B cell (primary cell): ENCODE data around the gene REL. TPM values are rescaled to one million over a fixed set of nuclear protein-coding genes. Genes with fewer than 3 reads are reported as not detected.

Source experiments
- ATAC-seq: fragments of 200-7000 bp; cut with Tn5 transposase; one replicate; pipeline ENCODE4 v1.10.0; 2021; ENCODE audit warnings: low read depth, mild to moderate bottlenecking, moderate number of reproducible peaks, moderate library complexity
- CTCF ChIA-PET: fragments of 350-600 bp; sonication (Branson Sonifier 250); formaldehyde crosslinking; loops from one replicate; lab custom pipeline; 2021; ENCODE audit warnings: antibody characterized with exemption, inconsistent platforms; lab: Charles Lee
- POLR2A ChIA-PET: fragments of 350-600 bp; sonication (Branson Sonifier 250); formaldehyde crosslinking; loops from one replicate; lab custom pipeline; 2021; ENCODE audit warnings: antibody characterized with exemption; lab: Charles Lee
- DNase-seq: peaks from one replicate; pipeline ENCODE4 v3.0.0; 2013
- H2AFZ ChIP-seq: 2 replicates; pipeline ENCODE4 v1.6.1; 2012; ENCODE audit warnings: mild to moderate bottlenecking, low read depth, low read length; ENCODE audit not compliant: insufficient read depth, poor library complexity, severe bottlenecking
- H3K27ac ChIP-seq, 2 donors: 1 replicate in 1 of 2; 2 replicates in 1 of 2; pipeline ENCODE4 v1.5.1; 2012 to 2013; ENCODE audit warnings: low read length in 2 of 2, mild to moderate bottlenecking in 2 of 2, moderate library complexity in 1 of 2
- H3K27me3 ChIP-seq, 4 experiments: fragments of 200-600 bp in 1 of 4; sonication (generic) in 1 of 4; replicated peaks in 1 of 4; 1 replicate in 2 of 4; 2 replicates in 2 of 4; pipeline versions ENCODE4 v1.6.1 to v1.7.0; 2013 to 2016; ENCODE audit warnings: low read length in 3 of 4, mild to moderate bottlenecking in 2 of 4, mixed read lengths in 1 of 4, moderate library complexity in 1 of 4; ENCODE audit not compliant: insufficient read depth in 4 of 4, control insufficient read depth in 3 of 4; ENCODE audit errors: control extremely low read depth in 1 of 4
- H3K36me3 ChIP-seq, 2 experiments: replicated peaks in 1 of 2; 1 replicate in 1 of 2; 2 replicates in 1 of 2; pipeline versions ENCODE4 v1.6.1 to v1.7.1; 2013; ENCODE audit warnings: low read length in 1 of 2; ENCODE audit not compliant: insufficient read depth in 2 of 2, control insufficient read depth in 1 of 2; ENCODE audit errors: control extremely low read depth in 1 of 2, extremely low read depth in 1 of 2
- H3K4me1 ChIP-seq, 2 donors: fragments of 200-600 bp in 1 of 2; sonication (generic) in 1 of 2; 1 replicate in 1 of 2; 2 replicates in 1 of 2; pipeline versions ENCODE4 v1.5.1 to v1.6.1; 2013 to 2017; ENCODE audit warnings: low read length in 2 of 2; ENCODE audit not compliant: control insufficient read depth in 2 of 2, insufficient read depth in 2 of 2
- H3K4me2 ChIP-seq: replicated peaks from 2 replicates; pipeline ENCODE3; 2012; ENCODE audit warnings: mild to moderate bottlenecking, low read depth, low read length; ENCODE audit not compliant: poor library complexity, severe bottlenecking
- H3K4me3 ChIP-seq, 5 experiments: fragments of 200-600 bp in 1 of 5; sonication (generic) in 1 of 5; 1 replicate in 3 of 5; 2 replicates in 2 of 5; pipeline versions ENCODE4 v1.5.1 to v1.7.0; 2011 to 2016; ENCODE audit warnings: low read length in 4 of 5, mild to moderate bottlenecking in 4 of 5, low read depth in 2 of 5, control low read depth in 1 of 5, moderate library complexity in 1 of 5; ENCODE audit not compliant: insufficient read depth in 1 of 5; ENCODE audit errors: control extremely low read depth in 1 of 5, extremely low read depth in 1 of 5
- H3K79me2 ChIP-seq: fragments of 200-600 bp; sonication (generic); one replicate; pipeline ENCODE4 v1.6.0; 2016; ENCODE audit warnings: low read length; ENCODE audit not compliant: control insufficient read depth, insufficient read depth
- H3K9ac ChIP-seq: fragments of 200-600 bp; sonication (generic); 2 replicates; pipeline ENCODE4 v1.6.1; 2017; ENCODE audit warnings: mild to moderate bottlenecking, low read length, moderate library complexity
- H3K9me3 ChIP-seq, 3 donors: one replicate each; pipeline versions ENCODE4 v1.6.1 to v1.7.1; 2013; ENCODE audit warnings: low read length in 2 of 3; ENCODE audit not compliant: control insufficient read depth in 2 of 3, insufficient read depth in 1 of 3; ENCODE audit errors: control extremely low read depth in 1 of 3
- H4K20me1 ChIP-seq: 2 replicates; pipeline ENCODE4 v1.6.0; 2012; ENCODE audit warnings: mild to moderate bottlenecking, low read length; ENCODE audit not compliant: insufficient read depth, control insufficient read depth, poor library complexity, severe bottlenecking
- H3K27ac Mint-ChIP-seq: one replicate; pipeline ENCODE4 v1.8.0; 2021; ENCODE audit warnings: mixed read lengths
- H3K27me3 Mint-ChIP-seq: one replicate; pipeline ENCODE4 v1.8.0; 2021; ENCODE audit warnings: mixed read lengths
- H3K4me1 Mint-ChIP-seq: one replicate; pipeline ENCODE4 v1.8.0; 2021; ENCODE audit warnings: mixed read lengths
- H3K4me3 Mint-ChIP-seq: one replicate; pipeline ENCODE4 v1.8.0; 2021; ENCODE audit warnings: mixed read lengths
- H3K9me3 Mint-ChIP-seq: one replicate; pipeline ENCODE4 v1.8.0; 2022; ENCODE audit warnings: mixed read lengths; ENCODE audit not compliant: insufficient read depth
- EZH2 ChIP-seq: IDR thresholded peaks from 2 replicates; pipeline ENCODE4 v1.6.1; 2012; ENCODE audit warnings: borderline replicate concordance, low read depth, mild to moderate bottlenecking, moderate library complexity, low read length; ENCODE audit not compliant: insufficient read depth, poor library complexity, severe bottlenecking
- WGBS: methylation state at CpG from one replicate; pipeline ENCODE4 v1.1.5; 2013; ENCODE audit warnings: missing lambda C conversion rate; ENCODE audit not compliant: insufficient coverage; 5-methylcytosine and 5-hydroxymethylcytosine counted together
- intact Hi-C: fragments of 100-400 bp; cut with micrococcal nuclease; formaldehyde crosslinking; loops from one replicate; pipeline ENCODE4 v1.10.0; 2022
- polyA plus RNA-seq: library from polyadenylated mRNA; depleted of rRNA; stranded (reverse); fragments of >200 nt; gene quantifications from 2 replicates; pipeline ENCODE4 v1.2.3, GENCODE V29; 2012
- total RNA-seq, 2 donors: library from RNA; stranded (reverse); fragments of 120-200 nt in 1 of 2; gene quantifications; 1 replicate in 1 of 2; 2 replicates in 1 of 2; pipeline versions ENCODE4 v1.2.3 to v1.2.4, GENCODE V29; 2013 to 2022
- TF ChIP-seq, protein P1 (sequence below): fragments of 200-600 bp; IDR thresholded peaks from one replicate; pipeline ENCODE4 v1.8.0; 2022; ENCODE audit warnings: antibody characterized with exemption, mild to moderate bottlenecking

REL gene
- total and polyA plus RNA-seq, 2 donors (not counting 1 experiment from before 2014, with no cell fraction given) = 27.9 to 283 TPM

GRCh38 chr2:60906395-60906794 lies 25.0 kb downstream of the REL start:
- Histone ChIP-seq H3K36me3 (peaks cover 11 to 77% of the 10 kb centered on the region in 2 experiments), H3K9ac (no peak overlapping the region), H3K79me2 (peaks cover 87% of the 10 kb centered on the region), H3K4me3 (no peak overlapping the region), H4K20me1 (peaks cover 35% of the 10 kb centered on the region), H3K27ac (no peak overlapping the region), H3K9me3 (no peaks in the 10 kb centered on the region), H3K4me1 (no peaks in the 10 kb centered on the region), H3K4me2 (no peak overlapping the region), H2AFZ (no peak overlapping the region), H3K27me3 (no peaks in the 10 kb centered on the region)
- DNase-seq (no peak), ATAC-seq (no peak)
- WGBS = 100% methylated on average over 1 of the region's 2 CpGs
- no peak overlapping the region for H3K27ac Mint-ChIP-seq
- no peak for TF ChIP-seq EZH2
- TF ChIP-seq, protein P1, sequence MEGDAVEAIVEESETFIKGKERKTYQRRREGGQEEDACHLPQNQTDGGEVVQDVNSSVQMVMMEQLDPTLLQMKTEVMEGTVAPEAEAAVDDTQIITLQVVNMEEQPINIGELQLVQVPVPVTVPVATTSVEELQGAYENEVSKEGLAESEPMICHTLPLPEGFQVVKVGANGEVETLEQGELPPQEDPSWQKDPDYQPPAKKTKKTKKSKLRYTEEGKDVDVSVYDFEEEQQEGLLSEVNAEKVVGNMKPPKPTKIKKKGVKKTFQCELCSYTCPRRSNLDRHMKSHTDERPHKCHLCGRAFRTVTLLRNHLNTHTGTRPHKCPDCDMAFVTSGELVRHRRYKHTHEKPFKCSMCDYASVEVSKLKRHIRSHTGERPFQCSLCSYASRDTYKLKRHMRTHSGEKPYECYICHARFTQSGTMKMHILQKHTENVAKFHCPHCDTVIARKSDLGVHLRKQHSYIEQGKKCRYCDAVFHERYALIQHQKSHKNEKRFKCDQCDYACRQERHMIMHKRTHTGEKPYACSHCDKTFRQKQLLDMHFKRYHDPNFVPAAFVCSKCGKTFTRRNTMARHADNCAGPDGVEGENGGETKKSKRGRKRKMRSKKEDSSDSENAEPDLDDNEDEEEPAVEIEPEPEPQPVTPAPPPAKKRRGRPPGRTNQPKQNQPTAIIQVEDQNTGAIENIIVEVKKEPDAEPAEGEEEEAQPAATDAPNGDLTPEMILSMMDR = no peak
- no peak overlapping the region for H3K4me3 Mint-ChIP-seq
- H3K4me1 Mint-ChIP-seq = peaks cover 17% of the 10 kb centered on the region
- ChIA-PET POLR2A (no interaction called here), CTCF (interaction anchor here (0.9 kb wide), 1 partner anchor 101 kb away, joined by 3 read pairs; no protein-coding TSS in a partner anchor)
- H3K9me3 Mint-ChIP-seq = no peaks in the 10 kb centered on the region
- H3K27me3 Mint-ChIP-seq = no peaks in the 10 kb centered on the region
- intact Hi-C loops = no loop called here

DNA sequence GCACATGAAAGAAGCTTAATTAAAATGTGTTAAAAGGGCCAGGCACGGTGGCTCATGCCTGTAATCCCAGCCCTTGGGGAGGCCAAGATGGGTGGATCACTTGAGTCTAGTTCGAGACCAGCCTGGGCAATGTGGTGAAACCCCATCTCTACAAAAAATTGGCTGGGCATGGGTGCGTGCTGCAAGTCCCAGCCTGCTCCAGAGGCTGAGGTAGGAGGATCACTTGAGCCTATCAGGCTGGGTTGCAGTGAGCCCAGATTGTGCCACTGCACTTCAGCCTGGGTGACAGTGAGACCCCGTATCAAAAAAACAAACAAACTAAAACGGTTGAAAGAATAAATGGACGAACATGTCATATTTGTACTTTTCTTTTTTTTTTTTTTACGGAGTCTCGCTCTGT lies 26.0 kb downstream of the REL start:
- DNase-seq (no peak), ATAC-seq (no peak)
- Histone ChIP-seq H3K4me1 (no peaks in the 10 kb centered on the region), H2AFZ (no peak overlapping the region), H3K27me3 (no peaks in the 10 kb centered on the region), H3K9ac (no peak overlapping the region), H3K9me3 (no peaks in the 10 kb centered on the region), H3K36me3 (peaks cover 11 to 68% of the 10 kb centered on the region in 2 experiments), H3K4me3 (no peak overlapping the region), H3K79me2 (peaks cover 86% of the 10 kb centered on the region), H3K4me2 (no peak overlapping the region), H4K20me1 (peaks cover 34% of the 10 kb centered on the region), H3K27ac (no peak overlapping the region)
- intact Hi-C loops = no loop called here
- no peak overlapping the region for H3K4me3 Mint-ChIP-seq
- H3K27ac Mint-ChIP-seq = no peak overlapping the region
- ChIA-PET CTCF (interaction anchor here (0.9 to 1.3 kb wide), 2 partner anchors 89 to 94 kb away, joined by 3 to 4 read pairs; no protein-coding TSS in a partner anchor), POLR2A (interaction anchor here (0.7 kb wide), 1 partner anchor 200 kb away, joined by 6 read pairs; no protein-coding TSS in a partner anchor)
- no peaks in the 10 kb centered on the region for H3K27me3 Mint-ChIP-seq
- H3K9me3 Mint-ChIP-seq = no peaks in the 10 kb centered on the region
- TF ChIP-seq, protein P1 = no peak
- no peak for TF ChIP-seq EZH2
- WGBS = 100% methylated on average over 5 of the region's 8 CpGs
- peaks cover 17% of the 10 kb centered on the region for H3K4me1 Mint-ChIP-seq
